HG03045 (cell line): Measurements from ENCODE around the gene ZNF790.

Experiments used
- ATAC-seq: cut with Tn5 transposase; IDR thresholded peaks from one replicate; pipeline ENCODE4 v1.9.1; 2021; ENCODE audit warnings: mild to moderate bottlenecking, moderate library complexity; ENCODE audit not compliant: unreplicated experiment

The ZNF790 gene

GRCh38 chr19:36772311-36773222, 65.6 kb downstream of the ZNF790 start, which contains the start of gene ZNF850:
Gene ZNF850, minus strand, starts transcription at chr19:36772807. Its CDS starts 10,201 bp downstream, at chr19:36762606.
- peak; percentile 88 for ATAC-seq

GRCh38 chr19:36771261-36772231, 66.6 kb downstream of the ZNF790 start:
- no peak for ATAC-seq
